GM19395 (cell line): ENCODE data around the gene FKBP2.

Experiments used
- ATAC-seq: cut with Tn5 transposase; IDR thresholded peaks from one replicate; pipeline ENCODE4 v1.9.1; 2021; ENCODE audit warnings: mild to moderate bottlenecking, moderate library complexity; ENCODE audit not compliant: unreplicated experiment

The FKBP2 gene

DNA sequence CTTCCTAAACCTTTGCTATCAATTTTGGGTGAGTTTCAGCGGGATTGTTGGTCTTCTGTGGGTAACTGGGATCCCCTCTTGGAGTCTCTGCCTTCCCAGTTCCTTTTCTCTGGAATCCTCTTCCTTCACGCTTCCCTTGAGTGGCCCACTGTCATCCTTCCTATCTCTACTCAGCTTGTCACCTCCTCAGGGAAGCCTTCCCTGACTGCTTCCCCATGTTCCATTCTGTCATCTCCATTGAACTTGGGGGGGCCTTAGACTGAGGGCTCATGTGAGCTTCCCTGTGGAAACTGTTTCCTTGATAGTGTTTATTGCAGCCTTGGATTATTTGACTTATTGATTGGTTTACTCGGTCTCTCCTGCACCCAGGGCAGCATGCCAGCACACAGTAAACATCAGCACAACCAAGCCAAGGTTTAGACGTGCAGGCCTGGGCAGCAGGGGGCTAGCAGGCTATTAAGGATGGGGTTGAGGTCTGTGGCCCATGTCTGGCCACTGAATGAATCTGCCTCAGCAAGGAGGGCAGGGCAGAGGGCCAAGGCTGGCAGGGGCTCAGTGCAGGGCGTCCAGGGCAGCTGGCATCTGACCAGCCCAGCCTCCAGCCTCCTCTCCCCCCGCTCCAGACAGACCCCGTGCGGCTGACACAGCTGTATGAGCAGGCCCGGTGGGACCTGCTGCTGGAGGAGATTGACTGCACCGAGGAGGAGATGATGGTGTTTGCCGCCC is 22.1 kb upstream of the FKBP2 start:
- no peak for ATAC-seq

DNA sequence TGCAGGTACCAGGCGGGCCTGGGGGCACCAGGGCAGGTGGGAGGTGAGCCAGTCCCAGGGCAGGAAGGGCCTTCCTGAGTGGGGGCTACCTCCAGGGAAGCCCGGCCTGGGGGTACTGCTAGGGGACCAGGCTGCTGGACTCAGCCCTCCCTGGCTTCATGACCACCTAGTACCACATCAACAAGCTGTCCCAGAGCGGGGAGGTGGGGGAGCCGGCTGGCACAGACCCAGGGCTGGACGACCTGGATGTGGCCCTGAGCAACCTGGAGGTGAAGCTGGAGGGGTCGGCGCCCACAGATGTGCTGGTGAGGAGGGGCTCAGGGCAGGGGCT is 21.6 kb upstream of the FKBP2 start:
- ATAC-seq, result no peak

DNA sequence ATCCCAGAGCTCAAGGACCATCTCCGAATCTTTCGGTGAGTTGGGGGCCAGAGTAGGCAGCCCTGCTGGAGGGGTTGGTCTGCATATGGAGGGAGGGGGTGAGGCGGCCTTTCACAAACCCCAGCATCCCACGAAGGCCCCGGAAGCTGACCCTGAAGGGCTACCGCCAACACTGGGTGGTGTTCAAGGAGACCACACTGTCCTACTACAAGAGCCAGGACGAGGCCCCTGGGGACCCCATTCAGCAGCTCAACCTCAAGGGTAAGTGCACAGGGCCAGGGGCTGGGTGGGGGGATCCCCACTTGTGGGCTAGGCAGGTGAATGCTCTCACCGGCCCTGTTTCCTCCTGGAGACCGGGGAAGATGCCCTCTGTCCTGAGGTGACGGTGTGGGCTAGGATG is 21.1 kb upstream of the FKBP2 start:
- ATAC-seq, result no peak

DNA sequence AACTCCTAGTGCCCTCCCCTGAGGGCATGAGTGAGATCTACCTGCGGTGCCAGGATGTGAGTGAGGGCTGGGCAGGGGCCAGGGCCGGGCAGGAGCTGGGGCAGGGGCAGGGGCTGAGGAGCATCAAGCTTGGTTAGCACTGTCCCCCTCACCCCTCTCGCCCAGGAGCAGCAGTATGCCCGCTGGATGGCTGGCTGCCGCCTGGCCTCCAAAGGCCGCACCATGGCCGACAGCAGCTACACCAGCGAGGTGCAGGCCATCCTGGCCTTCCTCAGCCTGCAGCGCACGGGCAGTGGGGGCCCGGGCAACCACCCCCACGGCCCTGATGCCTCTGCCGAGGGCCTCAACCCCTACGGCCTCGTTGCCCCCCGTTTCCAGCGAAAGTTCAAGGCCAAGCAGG is 20.6 kb upstream of the FKBP2 start:
- no peak for ATAC-seq

DNA sequence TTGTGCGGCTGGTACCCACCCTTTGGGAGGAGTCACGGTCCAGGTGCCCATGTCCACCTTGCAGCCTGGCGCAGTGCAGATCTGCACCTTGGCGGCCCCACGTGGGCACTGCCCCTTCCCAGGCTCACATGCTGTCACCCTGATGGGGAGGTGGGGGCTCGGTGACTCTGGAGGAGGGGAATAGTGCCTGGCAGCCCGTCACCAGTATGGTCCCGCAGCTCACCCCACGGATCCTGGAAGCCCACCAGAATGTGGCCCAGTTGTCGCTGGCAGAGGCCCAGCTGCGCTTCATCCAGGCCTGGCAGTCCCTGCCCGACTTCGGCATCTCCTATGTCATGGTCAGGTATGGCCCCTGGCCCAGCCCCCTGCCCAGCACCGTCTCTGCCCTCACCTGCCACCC is 20.1 kb upstream of the FKBP2 start:
- no peak for ATAC-seq

DNA sequence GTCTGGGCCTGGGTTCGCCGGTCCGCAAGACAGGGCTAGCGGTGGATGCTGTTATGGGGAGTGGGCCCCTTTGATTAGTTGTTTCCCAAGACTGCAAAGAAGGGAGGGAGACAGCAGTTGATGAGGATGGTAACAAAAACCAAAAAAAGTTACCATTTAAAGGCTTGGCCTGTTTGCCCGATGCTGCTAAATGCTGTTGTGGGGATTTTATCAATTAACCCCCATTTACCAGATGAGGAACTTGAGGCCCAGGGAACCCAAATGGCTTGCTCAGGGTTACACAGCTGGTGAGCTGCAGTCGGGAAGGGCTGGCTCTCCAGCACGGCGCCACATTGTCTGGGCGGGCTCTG is 18.3 kb upstream of the FKBP2 start:
- ATAC-seq, result no peak

DNA sequence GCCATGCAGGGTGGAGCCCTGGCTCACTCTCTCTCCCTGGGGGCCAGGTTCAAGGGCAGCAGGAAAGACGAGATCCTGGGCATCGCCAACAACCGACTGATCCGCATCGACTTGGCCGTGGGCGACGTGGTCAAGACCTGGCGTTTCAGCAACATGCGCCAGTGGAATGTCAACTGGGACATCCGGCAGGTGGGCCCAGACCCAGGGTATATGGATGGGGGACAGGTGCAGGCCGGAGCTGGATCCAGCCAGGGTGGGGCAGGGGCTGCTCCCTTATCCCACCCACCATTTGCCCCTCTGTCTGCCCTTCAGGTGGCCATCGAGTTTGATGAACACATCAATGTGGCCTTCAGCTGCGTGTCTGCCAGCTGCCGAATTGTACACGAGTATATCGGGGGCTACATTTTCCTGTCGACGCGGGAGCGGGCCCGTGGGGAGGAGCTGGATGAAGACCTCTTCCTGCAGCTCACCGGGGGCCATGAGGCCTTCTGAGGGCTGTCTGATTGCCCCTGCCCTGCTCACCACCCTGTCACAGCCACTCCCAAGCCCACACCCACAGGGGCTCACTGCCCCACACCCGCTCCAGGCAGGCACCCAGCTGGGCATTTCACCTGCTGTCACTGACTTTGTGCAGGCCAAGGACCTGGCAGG is 17.8 kb upstream of the FKBP2 start:
- no peak for ATAC-seq

DNA sequence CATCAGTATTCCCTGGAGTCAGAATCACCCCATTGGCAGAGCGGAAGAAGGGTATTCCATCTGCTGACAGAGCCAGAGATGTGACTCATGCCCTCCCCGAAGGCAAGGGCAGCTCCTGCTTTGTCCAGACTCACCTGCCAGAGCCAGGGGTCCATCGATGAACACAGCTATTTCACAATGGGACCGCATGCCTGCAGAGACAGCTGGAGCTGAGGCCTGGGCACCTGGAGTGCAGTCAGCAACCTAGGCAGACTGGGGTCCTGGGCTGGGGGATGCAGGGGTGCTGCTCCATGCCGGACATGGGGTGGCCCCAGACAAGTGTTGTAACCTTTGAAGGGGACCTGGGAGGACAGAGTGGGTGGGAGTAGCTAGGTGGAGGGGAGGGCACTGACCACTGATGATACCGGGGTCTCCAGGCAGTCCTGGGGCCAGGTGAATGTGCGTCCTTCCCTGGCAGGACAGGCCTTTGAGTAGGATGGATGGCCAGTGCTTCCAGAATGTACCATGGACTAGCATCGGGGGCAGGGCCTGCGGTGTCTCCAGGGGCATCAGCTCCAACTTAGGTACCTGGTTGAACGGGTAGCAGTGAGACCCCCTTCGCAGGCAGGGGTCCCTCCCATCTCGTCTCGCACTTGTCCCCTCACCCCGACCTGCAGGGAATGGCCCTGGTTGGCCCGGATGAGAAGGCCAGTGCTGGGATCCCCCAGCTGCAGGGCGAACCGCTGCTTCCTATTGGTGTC is 16.6 kb upstream of the FKBP2 start:
- ATAC-seq, result no peak

DNA sequence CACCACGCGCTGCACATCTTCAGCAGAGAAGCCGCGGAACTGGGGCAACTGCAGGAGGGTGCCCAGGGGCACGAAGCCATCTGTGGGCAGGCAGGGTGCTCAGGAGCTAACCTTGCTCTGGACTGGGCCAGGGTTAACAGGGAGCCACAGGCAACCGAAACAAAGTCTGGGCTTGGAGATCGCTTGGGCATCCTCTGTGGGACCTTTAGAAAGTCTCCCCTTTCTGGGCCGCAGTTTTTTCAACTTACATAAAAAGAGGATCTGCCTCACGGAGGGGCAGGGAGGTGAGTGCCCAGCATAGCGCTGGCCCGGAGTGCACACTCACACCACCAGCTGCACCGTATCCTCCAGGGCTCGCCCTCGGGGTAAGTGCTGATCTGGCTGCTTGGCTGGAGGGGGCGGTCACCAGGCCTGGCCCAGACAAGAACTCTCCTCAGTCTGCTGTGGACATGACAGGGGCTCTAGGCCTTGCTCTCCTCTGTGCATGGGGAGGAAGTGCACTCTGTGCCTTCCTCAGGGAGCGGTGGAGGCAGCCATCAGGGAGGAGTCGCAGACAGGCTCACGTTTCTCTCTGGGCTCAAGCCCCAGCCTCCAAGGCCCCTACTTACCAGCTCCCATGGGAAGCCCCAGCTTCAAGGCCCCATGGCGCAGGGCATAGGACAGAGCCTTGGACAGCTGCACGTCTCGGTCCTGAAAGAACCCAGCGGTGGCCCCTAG is 15.8 kb upstream of the FKBP2 start:
- ATAC-seq, result no peak

DNA sequence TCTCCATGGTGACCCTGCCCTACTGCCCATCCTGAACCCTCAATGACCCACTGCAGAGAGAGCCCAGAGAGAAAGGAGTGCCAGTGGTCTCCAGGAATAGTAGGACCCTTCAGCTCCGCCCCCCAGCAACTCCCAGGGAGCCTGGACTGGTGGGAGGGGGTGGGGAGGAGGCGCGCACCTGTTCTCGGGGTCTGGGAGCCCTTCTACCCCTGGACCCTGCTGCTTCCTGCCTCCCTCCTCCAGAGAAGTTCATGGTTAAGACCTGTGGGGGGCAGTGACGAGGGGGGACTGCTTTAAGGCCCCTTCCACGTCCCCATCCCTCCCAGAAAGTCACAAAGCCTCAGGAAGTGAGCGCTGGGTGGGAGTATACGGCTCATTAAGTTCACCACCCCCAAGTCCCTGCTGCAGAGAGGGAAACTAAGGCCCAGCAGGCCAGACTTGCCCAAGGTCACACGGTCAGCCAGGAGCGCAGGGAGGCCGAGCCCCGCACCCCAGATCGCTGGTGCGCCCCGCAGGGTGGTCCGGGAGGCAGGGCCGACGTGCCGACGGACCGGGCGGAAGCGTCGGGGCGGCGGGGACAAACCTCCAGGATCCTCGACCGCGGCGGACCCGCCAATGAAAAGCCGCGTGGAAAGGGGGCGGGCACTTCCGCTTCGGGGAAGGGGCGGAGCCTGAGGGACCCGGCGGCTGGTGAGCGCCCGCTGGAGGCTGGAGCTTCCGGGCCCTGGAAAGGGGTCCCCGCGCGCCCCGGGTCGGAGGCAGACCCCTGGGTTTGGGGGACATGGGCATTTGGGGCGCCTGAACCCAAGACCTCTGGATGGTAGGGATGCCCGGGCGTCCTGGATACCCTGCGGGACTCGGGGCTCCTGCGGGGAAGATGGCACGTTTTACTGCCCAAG is 15.0 kb upstream of the FKBP2 start, which contains the start of the genes NUDT22 and TRPT1:
Gene NUDT22 (plus strand): TSS at position 667 of the 899 bp plus-strand sequence. CDS start 379 bp downstream, outside the sequence.
Gene TRPT1 (minus strand): TSS at position 579 of the 899 bp plus-strand sequence. CDS start 326 bp downstream, at position 253.
- ATAC-seq, result peak; percentile 43

DNA sequence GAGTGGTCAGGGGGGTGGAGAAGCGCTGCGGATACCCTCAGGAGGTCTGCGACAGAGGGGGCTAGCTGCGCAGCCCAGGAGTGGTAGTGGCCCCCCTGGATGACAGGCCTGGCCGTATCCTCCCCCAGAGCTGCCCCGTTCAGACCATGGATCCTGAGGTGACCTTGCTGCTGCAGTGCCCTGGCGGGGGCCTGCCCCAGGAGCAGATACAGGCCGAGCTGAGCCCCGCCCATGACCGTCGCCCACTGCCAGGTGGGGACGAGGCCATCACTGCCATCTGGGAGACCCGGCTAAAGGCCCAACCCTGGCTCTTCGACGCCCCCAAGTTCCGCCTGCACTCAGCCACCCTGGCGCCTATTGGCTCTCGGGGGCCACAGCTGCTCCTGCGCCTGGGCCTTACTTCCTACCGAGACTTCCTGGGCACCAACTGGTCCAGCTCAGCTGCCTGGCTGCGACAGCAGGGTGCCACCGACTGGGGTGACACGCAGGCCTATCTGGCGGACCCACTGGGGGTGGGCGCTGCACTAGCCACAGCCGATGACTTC is 14.3 kb upstream of the FKBP2 start:
- no peak for ATAC-seq

DNA sequence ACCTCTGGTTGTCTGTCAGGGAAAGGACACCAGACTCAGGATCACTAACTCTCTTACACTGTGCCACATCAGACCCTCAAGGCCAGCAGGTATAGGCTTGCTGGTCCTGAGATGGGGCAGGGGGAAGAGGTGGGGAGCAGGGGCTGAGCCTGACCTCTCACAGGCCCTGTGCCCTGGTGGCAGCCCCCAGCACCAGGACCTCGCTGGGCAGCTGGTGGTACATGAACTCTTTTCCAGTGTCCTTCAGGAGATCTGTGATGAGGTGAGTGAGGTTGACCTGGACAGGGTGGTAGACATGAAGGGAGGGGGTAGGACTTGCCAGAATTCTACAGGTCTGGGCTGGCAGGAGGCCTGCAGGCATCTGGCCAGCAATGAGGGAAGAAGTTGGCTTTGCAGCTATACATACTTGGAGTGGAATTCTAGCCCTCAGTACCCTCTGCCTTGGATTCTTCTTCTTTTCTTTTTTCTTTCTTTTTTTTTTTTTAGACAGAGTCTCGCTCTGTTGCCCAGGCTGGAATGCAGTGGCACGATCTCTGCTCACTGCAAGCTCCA is 13.4 kb upstream of the FKBP2 start:
- no peak for ATAC-seq

DNA sequence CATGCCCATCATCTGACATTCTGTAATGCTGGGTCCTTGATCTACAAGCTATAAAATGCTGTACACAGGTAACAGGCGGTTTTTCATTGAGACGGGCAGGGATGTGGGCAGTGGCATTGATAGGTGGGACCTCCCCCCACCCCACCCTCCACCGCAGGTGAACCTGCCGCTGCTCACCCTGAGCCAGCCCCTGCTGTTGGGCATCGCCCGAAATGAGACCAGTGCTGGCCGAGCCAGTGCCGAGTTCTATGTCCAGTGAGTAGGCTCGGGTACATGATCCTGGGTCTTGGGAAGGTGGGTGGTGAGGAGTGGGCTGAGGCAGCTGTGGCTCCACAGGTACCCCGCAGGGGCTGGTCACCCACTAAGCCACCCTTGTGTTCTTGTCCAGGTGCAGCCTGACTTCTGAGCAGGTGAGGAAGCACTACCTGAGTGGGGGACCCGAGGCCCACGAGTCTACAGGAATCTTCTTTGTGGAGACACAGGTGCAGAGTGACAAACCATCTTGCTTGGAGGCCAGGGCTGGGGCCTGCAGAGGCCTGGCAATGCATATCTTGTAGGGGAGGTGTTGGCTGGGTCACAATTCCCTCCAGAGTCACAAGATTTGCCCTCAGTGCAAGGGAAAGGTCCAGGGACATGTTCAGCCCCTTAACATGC is 11.7 kb upstream of the FKBP2 start:
- ATAC-seq, result no peak

DNA sequence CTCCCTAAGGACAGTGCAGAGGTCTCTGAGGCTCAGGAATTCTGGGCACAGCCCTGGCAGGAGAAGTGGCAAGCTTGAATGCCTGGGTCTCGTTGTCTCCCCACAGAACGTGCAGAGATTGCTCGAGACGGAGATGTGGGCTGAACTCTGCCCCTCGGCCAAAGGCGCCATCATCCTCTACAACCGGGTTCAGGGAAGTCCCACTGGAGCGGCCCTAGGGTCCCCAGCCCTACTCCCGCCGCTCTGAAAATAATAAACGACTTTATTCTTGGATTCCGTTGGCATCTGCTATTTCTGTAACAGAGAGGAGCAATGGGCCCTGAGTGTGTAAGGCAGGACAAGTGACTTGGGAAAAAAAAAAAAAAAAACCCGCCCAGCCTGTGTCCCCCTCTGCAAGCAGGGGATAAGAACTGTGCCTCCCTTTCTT is 11.1 kb upstream of the FKBP2 start:
- ATAC-seq, result no peak

DNA sequence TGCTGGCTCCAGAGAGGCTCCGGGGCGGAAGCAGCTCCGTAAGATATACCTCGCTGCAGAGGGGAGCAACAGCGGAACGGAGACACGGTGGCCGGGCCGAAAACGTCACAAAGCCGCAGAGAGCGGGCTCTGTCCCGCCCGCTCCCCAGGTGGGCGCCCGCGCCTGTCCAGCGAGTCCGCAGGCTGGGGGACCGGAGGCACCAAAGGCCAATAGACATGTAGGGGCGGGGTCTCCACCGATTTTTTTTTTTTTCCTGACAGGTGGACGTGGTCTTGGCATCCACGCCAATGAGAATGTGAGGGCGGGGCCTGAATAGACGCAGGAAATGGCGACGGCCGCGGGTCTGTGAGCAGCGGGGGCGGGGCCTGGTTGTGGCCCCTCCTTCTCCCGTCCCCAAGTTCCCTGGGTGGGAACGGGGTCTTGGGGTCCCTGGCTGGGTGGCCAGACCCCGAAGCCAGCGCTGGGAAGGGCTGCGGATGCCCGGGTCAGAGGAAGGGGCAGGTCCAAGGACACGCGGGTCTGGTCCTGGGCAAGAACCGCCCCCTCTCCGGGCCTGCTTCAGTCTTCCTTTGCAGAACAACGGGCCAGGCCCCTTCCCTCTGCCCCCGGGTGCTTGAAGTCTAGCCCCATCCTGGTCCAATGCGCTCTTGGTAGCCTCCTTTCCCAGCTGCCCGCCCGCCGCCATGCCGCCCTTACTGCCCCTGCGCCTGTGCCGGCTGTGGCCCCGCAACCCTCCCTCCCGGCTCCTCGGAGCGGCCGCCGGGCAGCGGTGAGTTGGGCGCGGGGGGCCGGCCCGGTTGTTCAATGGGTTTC is 10.5 kb upstream of the FKBP2 start, which contains the start of gene DNAJC4:
Gene DNAJC4 (plus strand): TSS at position 378 of the 814 bp plus-strand sequence. CDS start 307 bp downstream, at position 685.
- ATAC-seq, result peak; percentile 46

DNA sequence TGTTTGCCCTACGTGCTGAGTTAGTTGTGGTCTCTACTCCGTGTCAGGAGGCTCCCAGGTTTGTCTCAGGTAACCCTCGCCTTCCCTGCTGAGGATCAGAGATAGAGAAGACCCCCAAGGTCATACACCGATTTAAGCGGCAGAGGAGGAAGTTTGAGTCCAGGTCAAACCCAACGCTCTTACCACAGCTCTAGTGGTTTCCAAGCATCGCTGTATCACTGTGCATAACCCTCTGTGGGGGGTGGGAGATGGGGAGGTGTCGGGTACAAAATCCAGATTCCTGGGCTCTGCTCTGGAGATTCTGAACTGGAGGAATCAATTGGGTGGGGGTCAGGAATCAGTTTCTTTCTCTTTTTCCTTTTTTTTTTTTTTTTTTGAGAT is 9.9 kb upstream of the FKBP2 start:
- no peak for ATAC-seq

DNA sequence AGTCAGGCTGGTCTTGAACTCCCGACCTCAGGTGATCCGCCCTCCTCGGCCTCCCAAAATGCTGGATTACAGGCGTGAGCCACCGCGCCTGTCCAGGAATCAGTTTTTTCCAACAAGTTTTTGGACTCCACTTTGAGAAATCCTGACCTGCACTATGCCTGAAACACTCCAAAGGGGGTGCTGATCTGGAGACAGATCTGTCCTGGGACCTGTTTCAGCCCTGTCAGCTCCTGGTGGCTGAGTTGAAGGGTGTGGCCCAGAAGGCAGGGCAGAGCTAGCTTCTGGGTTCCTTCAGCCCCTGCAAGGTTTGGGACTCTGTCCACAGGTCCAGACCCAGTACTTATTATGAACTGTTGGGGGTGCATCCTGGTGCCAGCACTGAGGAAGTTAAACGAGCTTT is 9.3 kb upstream of the FKBP2 start:
- ATAC-seq, result no peak
